Measurements from ENCODE around the gene TBC1D10A.

The TBC1D10A gene

GRCh38 chr22:30245181-30245984 is 81.4 kb downstream of the TBC1D10A start:
- DNase-seq: no peak

- DNase-seq: no peak
Measured at GRCh38 chr22:30244641-30245040, 82.1 kb downstream of the TBC1D10A start.

GRCh38 chr22:30244066-30244465 is 82.7 kb downstream of the TBC1D10A start:
- DNase-seq: no peak

- DNase-seq: no peak
Measured at GRCh38 chr22:30243661-30244060, 83.1 kb downstream of the TBC1D10A start.
